OCI-LY1 (cell line): ENCODE results near the gene ZBTB7C.

ENCODE experiments used
- H2AFZ ChIP-seq: fragments of 200-600 bp; sonication (generic), shearing (Covaris generic); 2 replicates; pipeline ENCODE4 v1.6.0; 2014; ENCODE audit warnings: antibody characterized with exemption, mild to moderate bottlenecking, low read length
- H3F3A ChIP-seq: fragments of 200-600 bp; sonication (generic), shearing (Covaris generic); 2 replicates; pipeline ENCODE4 v1.6.0; 2014; ENCODE audit warnings: mild to moderate bottlenecking, antibody characterized with exemption, low read length, moderate library complexity; ENCODE audit not compliant: insufficient read depth
- H3K27ac ChIP-seq: fragments of 200-600 bp; sonication (generic); 2 replicates; pipeline ENCODE4 v1.5.1; 2014; ENCODE audit warnings: low read length, mixed run types, mild to moderate bottlenecking, low read depth; ENCODE audit not compliant: poor library complexity, severe bottlenecking
- H3K27me3 ChIP-seq: fragments of 200-600 bp; sonication (generic); 2 replicates; pipeline ENCODE4 v1.6.0; 2014; ENCODE audit warnings: antibody characterized with exemption, mild to moderate bottlenecking, low read length, moderate library complexity; ENCODE audit not compliant: insufficient read depth
- H3K36me3 ChIP-seq: fragments of 200-600 bp; sonication (generic); 2 replicates; pipeline ENCODE4 v1.6.1; 2014; ENCODE audit warnings: mild to moderate bottlenecking, antibody characterized with exemption, low read length, moderate library complexity, mixed read lengths; ENCODE audit not compliant: insufficient read depth
- H3K4me1 ChIP-seq: fragments of 200-600 bp; sonication (generic); 2 replicates; pipeline ENCODE4 v1.5.1; 2014; ENCODE audit warnings: mild to moderate bottlenecking, low read length, moderate library complexity; ENCODE audit not compliant: insufficient read depth, severe bottlenecking
- H3K4me2 ChIP-seq: fragments of 200-600 bp; sonication (generic), shearing (Covaris generic); 2 replicates; pipeline ENCODE4 v1.6.1; 2014; ENCODE audit warnings: low read length
- H3K4me3 ChIP-seq: fragments of 200-600 bp; sonication (generic); 2 replicates; pipeline ENCODE4 v1.5.1; 2014; ENCODE audit warnings: low read length, low read depth, mild to moderate bottlenecking, mixed read lengths; ENCODE audit not compliant: poor library complexity, severe bottlenecking
- H3K79me2 ChIP-seq: fragments of 200-600 bp; shearing (Covaris generic); 2 replicates; pipeline ENCODE4 v1.6.1; 2016; ENCODE audit warnings: mixed run types, low read length, mixed read lengths; ENCODE audit not compliant: insufficient read depth
- H3K9ac ChIP-seq: fragments of 200-600 bp; sonication (generic), shearing (Covaris generic); 2 replicates; pipeline ENCODE4 v1.6.1; 2014; ENCODE audit warnings: mild to moderate bottlenecking, low read length, mixed read lengths
- H3K9me2 ChIP-seq: fragments of 200-600 bp; sonication (generic), shearing (Covaris generic); 2 replicates; pipeline ENCODE4 v1.6.1; 2014; ENCODE audit warnings: low read depth, mild to moderate bottlenecking, low read length, mixed read lengths
- H3K9me3 ChIP-seq: fragments of 200-600 bp; shearing (Covaris generic); 2 replicates; pipeline ENCODE4 v1.6.1; 2014; ENCODE audit warnings: low read length, mixed read lengths
- H4K20me1 ChIP-seq: fragments of 200-600 bp; sonication (generic), shearing (Covaris generic); 2 replicates; pipeline ENCODE4 v1.6.0; 2016; ENCODE audit warnings: mild to moderate bottlenecking, low read length; ENCODE audit not compliant: insufficient read depth
- CTCF ChIP-seq: fragments of 200-600 bp; sonication (generic), shearing (Covaris generic); IDR thresholded peaks from 2 replicates; pipeline ENCODE4 v1.5.1; 2017; ENCODE audit warnings: mild to moderate bottlenecking, antibody characterized with exemption, low read length, moderate library complexity, mixed read lengths
- EZH2 ChIP-seq: fragments of 200-600 bp; sonication (generic), shearing (Covaris generic); IDR thresholded peaks from 2 replicates; pipeline ENCODE4 v1.8.0; 2017; ENCODE audit warnings: borderline replicate concordance, mixed run types, mild to moderate bottlenecking, antibody characterized with exemption, low read length, moderate library complexity, mixed read lengths

The ZBTB7C gene

GRCh38 chr18:48197819-48198218 lies 211.4 kb downstream of the ZBTB7C start:
- H2AFZ ChIP-seq, result no peak overlapping the region
- H3K27me3 ChIP-seq, result no peaks in the 10 kb centered on the region; the same call in 1 of the 2 replicates
- no peak overlapping the region for H3K27ac ChIP-seq
- H3F3A ChIP-seq, result no peaks in the 10 kb centered on the region
- no peaks in the 10 kb centered on the region for H4K20me1 ChIP-seq
- H3K4me1 ChIP-seq, result no peaks in the 10 kb centered on the region
- no peak overlapping the region for H3K4me2 ChIP-seq
- TF ChIP-seq EZH2, result no peak
- no peak for TF ChIP-seq CTCF
- no peaks in the 10 kb centered on the region for H3K36me3 ChIP-seq
- H3K4me3 ChIP-seq, result no peak overlapping the region
- H3K79me2 ChIP-seq, result no peaks in the 10 kb centered on the region
- H3K9ac ChIP-seq, result no peak overlapping the region
- H3K9me3 ChIP-seq, result no peaks in the 10 kb centered on the region
- no peaks in the 10 kb centered on the region for H3K9me2 ChIP-seq

GRCh38 chr18:48195787-48196186 lies 213.4 kb downstream of the ZBTB7C start:
- H3K4me3 ChIP-seq, result no peak overlapping the region
- TF ChIP-seq CTCF (no peak), EZH2 (no peak)

GRCh38 chr18:48194591-48195181 lies 214.5 kb downstream of the ZBTB7C start:
- Histone ChIP-seq H2AFZ (no peak overlapping the region), H3K27ac (no peak overlapping the region), H3K9ac (no peak overlapping the region), H3K9me2 (no peaks in the 10 kb centered on the region), H3K4me1 (no peaks in the 10 kb centered on the region), H3K4me3 (no peak overlapping the region), H3F3A (no peaks in the 10 kb centered on the region), H3K27me3 (no peaks in the 10 kb centered on the region; the same call in 1 of the 2 replicates), H3K79me2 (no peaks in the 10 kb centered on the region), H3K9me3 (no peaks in the 10 kb centered on the region), H3K36me3 (no peaks in the 10 kb centered on the region), H3K4me2 (no peak overlapping the region), H4K20me1 (no peaks in the 10 kb centered on the region)
- no peak for TF ChIP-seq CTCF
- TF ChIP-seq EZH2, result no peak

More at GRCh38 chr18:48195787-48196186, 213.4 kb downstream of the ZBTB7C start:
- Histone ChIP-seq H3K27ac (no peak overlapping the region), H3K4me1 (no peaks in the 10 kb centered on the region), H2AFZ (no peak overlapping the region), H3K9me3 (no peaks in the 10 kb centered on the region), H3K27me3 (no peaks in the 10 kb centered on the region; the same call in 1 of the 2 replicates), H3F3A (no peaks in the 10 kb centered on the region), H3K9me2 (no peaks in the 10 kb centered on the region), H3K79me2 (no peaks in the 10 kb centered on the region), H3K4me2 (no peak overlapping the region), H3K36me3 (no peaks in the 10 kb centered on the region), H3K9ac (no peak overlapping the region), H4K20me1 (no peaks in the 10 kb centered on the region)
